Right lung (tissue), 5 donors: ENCODE results near the gene TSPAN5. TPM values are rescaled to one million over a fixed set of nuclear protein-coding genes. Genes with fewer than 3 reads are reported as not detected.
A peak's percentile ranks its signal among the peaks of the same experiment; 100 is the strongest.
"Not testable (repeated sequence)": the region's sequence is repeated elsewhere in the genome, so short reads cannot be mapped to it uniquely, and the experiment has no call there.

Experiments used
- DNase-seq, 2 donors: peaks; one replicate each; pipeline ENCODE4 v3.0.0-alpha.2; 2013
- polyA plus RNA-seq, 5 donors: library from polyadenylated mRNA; unstranded; fragments of 120-200 nt; gene quantifications; one replicate each; pipeline versions ENCODE4 v1.2.1 to v1.2.3, GENCODE V29; 2013; ENCODE audit warnings: inconsistent platforms in 1 of 5, low replicate concordance in 1 of 5; ENCODE audit not compliant: insufficient read length in 5 of 5, insufficient read depth in 1 of 5

Gene TSPAN5
- polyA plus RNA-seq, 5 donors = 25.9 to 41.2 (median 30.0) TPM

GRCh38 chr4:98557194-98557892, 101.1 kb downstream of the TSPAN5 start:
- no peak for DNase-seq

GRCh38 chr4:98556451-98556850, 102.0 kb downstream of the TSPAN5 start:
- DNase-seq = no peak

DNA sequence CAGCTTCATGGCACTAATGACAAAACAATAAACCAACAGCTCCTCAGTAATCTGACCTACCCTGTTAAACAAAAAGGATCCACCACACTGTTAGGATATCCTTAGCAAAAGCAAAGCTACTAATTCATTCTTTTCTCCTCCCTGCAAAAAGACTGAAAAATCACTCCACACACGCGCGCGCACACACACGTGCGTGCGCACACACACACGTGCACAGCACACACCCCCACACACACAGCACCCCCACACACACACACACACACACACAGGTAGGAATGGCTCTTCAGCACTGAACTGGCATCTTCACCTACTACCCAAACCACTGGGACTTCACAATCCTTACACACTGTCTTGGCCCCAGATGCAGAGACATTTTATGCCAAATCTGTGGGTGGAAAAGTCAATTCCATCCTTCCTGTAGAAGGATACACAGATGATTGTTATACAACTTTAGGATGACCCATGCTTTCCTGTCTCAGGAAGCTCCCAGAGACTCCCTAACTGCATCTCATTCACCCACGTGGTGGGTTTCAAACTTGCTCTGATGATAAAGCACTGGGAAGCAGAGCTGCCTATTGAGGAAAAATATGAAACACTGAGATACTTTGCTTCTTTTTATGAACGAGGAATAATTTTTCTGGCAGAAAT, 102.5 kb downstream of the TSPAN5 start:
- no peak for DNase-seq

GRCh38 chr4:98546910-98547594, 111.4 kb downstream of the TSPAN5 start:
- DNase-seq = peak; percentile 49 to 54

DNA sequence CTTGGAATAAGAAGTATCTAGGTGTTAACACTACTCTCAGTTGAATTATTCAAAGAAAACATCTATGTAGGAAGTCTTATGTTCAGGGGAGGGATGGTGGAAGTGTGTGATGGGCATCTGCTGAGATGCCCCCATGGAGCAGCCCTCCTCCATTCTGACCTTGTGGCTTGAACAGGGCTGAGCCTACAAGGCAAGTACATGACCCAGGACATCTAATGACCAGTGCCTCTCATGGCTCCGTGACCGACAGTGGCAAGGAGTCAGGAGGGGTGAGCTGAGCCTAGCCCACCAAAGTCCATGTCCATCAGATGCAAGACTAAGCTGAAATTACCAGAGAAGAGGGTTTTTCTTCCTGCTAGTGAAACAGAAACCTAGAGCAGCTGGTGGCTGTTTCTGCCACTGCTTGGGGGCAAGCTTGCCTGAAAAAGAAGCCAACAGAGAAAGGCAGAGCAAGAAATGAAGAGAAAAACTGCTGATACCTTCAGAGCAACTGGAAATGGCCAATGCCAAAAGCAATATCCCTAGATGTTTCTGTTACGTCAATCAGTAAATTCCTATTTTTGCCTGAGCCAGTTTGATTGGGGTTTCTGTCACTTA, 113.5 kb downstream of the TSPAN5 start:
- DNase-seq = no peak

- no peak for DNase-seq
These were observed 114.1 kb downstream of the TSPAN5 start for GRCh38 chr4:98544141-98544817.

DNA sequence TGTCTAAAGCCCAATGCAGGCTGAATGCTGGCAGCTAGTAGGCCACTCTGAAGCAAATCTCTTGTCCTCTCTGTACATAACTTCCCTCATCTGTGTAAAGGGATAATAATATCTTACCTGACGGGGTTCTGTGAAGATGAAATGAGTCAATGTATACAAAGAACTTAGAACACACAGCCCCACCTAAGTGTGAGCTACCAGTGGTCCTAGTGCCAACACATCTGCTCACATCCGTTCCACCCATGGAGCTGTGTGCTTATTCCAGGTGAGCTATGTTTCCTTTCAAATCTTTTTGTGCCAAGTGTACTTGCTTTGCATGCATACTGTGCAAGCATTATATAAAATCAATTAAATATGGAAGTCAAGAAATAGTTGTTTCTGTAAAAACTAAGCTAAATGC, 116.4 kb downstream of the TSPAN5 start:
- no peak for DNase-seq

- DNase-seq = no peak
These were observed 117.6 kb downstream of the TSPAN5 start for GRCh38 chr4:98540803-98541202.

GRCh38 chr4:98539741-98540140, 118.7 kb downstream of the TSPAN5 start:
- DNase-seq = no peak

DNA sequence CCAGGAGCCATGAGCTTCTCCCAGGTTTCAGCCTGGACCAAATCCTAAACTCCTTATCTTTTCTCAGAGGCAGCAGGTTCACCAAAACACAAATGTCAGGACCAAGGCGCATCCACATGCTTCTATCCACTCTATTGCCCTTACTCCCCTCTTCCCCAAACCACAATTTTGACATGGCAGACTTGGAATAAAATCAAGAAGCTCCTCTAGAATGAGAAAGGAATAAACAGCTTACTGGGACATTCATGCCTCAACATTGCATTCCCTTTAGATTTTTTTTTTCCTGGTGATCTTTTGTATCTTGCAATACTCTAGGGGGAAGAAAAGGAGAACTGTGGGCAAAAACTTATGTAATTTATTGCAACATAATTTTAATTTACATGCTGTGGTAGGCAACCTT, 119.1 kb downstream of the TSPAN5 start:
- no peak for DNase-seq

DNA sequence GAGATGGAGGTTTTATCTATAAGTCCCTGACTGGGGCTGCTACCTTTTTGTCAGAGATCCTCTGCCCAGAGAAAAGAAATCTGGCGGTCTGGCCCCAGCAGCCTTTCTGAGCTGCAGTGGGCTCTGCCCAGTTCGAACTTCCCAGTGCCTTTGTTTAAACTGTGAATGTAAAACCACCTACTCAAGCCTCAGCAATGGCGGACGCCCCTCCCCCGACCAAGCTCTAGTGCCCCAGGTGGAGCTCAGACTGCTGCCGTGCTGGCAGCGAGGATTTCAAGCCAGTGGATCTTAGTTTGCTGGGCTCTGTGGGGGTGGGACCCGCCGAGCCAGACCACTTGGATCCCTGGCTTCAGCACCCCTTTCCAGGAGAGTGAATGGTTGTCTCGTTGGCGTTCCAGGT, 121.8 kb downstream of the TSPAN5 start:
- DNase-seq = no peak

- DNase-seq = not testable (repeated sequence)
These were observed 124.3 kb downstream of the TSPAN5 start for GRCh38 chr4:98534146-98534545.

- no peak for DNase-seq
These were observed 127.8 kb downstream of the TSPAN5 start for GRCh38 chr4:98530572-98530971.

- no peak for DNase-seq
These were observed 128.3 kb downstream of the TSPAN5 start for GRCh38 chr4:98529970-98530569.

GRCh38 chr4:98528882-98529281, 129.5 kb downstream of the TSPAN5 start:
- DNase-seq = no peak

GRCh38 chr4:98527534-98528269, 130.7 kb downstream of the TSPAN5 start:
- DNase-seq = no peak

DNA sequence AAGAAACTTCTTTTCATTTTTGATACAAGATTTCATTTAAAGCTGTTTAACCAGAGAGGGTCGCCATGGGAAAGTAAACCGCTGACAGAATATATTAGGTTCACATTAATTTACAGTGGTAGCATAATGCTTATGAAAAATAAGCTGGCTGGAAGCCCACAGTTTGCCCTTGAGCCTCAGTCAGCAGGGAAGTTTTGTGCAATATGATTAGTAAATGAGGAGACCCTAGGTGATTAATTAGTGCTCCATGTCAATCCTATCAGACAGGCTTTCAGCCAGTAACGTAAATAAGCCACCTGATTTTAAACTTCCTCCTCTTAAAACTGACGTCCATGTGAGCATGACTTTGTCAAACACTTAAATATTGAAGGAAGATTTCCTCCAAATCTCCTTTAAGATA, 134.2 kb downstream of the TSPAN5 start:
- no peak for DNase-seq

DNA sequence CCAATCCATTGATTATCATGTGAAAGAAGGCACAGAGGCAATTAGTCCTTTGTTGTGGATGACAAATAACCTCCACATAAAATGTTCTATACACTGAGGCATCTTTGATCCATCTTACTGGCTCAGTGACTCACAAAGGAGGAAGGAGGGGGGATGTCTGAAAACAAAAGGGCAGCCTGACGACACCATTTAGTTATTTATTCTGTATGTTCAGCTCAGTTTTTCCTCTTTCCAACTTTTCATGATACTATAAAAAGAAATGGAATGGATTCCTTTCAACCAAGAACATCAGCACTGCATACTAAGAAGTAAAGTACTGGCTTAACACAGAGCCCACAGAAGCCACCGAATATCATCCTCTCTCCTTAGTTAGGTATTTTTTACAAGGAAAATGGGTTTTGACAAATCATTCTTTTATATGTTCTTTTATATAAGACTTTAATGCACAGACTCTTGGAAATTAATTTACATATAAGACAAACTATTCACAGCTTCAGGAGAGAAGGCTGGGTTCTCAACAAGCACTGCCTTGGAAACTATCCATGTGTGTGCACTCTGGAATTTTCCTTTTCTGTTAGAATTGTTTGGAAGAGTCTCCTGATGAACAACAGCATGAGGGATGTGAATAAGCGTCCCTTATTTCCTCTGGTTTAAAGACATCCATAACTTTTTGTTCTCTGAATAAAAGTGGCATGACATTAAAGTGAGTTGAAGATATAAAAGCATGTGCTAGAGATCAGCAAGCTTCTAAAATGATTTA, 135.6 kb downstream of the TSPAN5 start:
- no peak for DNase-seq

DNA sequence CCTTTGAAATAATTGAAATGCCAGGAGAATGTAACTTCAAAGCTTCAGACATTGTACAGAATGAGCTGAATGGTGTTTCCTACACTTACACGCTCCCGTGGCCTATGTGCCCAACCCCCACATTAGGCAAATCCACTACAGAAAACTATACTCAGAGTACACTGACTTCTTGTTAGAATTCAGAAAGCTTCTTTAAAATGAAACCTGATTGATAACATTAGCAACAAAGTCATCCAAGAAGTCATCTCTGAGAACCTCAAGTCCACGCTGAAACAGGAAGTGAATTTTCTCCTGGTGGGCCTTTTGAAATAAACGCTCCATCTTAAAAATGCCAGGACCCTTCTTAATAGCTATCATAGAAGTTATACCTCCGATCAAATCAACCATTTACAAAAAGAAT, 136.3 kb downstream of the TSPAN5 start:
- no peak for DNase-seq

GRCh38 chr4:98521486-98521885, 136.9 kb downstream of the TSPAN5 start:
- DNase-seq = no peak
